GM21528 (cell line): Measurements from ENCODE around the gene SLC36A3.
"Not testable (repeated sequence)": the region's sequence is repeated elsewhere in the genome, so short reads cannot be mapped to it uniquely, and the experiment has no call there.

Source experiments
- ATAC-seq: cut with Tn5 transposase; IDR thresholded peaks from one replicate; pipeline ENCODE4 v1.9.1; 2021; ENCODE audit warnings: mild to moderate bottlenecking, moderate library complexity; ENCODE audit not compliant: unreplicated experiment, low FRiP score

The SLC36A3 gene

GRCh38 chr5:151267491-151268260 lies 35.9 kb downstream of the SLC36A3 start:
- ATAC-seq = no peak

GRCh38 chr5:151264113-151264512 lies 39.5 kb downstream of the SLC36A3 start:
- ATAC-seq = no peak

GRCh38 chr5:151262532-151262931 lies 41.0 kb downstream of the SLC36A3 start:
- no peak for ATAC-seq

GRCh38 chr5:151259931-151260330 lies 43.6 kb downstream of the SLC36A3 start:
- no peak for ATAC-seq

- ATAC-seq = no peak
Measured at GRCh38 chr5:151258816-151259215, 44.8 kb downstream of the SLC36A3 start.

GRCh38 chr5:151258201-151258611 lies 45.4 kb downstream of the SLC36A3 start:
- no peak for ATAC-seq

GRCh38 chr5:151257731-151258181 lies 45.8 kb downstream of the SLC36A3 start:
- ATAC-seq = peak; percentile 23

- peak; percentile 41 for ATAC-seq
Measured at GRCh38 chr5:151255621-151256286, 47.8 kb downstream of the SLC36A3 start.

- ATAC-seq = not testable (repeated sequence)
Measured at GRCh38 chr5:151254990-151255389, 48.6 kb downstream of the SLC36A3 start.

GRCh38 chr5:151254556-151254955 lies 49.0 kb downstream of the SLC36A3 start:
- no peak for ATAC-seq

- ATAC-seq = no peak
Measured at GRCh38 chr5:151253605-151253950, 50.0 kb downstream of the SLC36A3 start.

GRCh38 chr5:151252762-151253604 lies 50.6 kb downstream of the SLC36A3 start, which contains the start of gene GM2A:
GM2A (plus strand) TSS chr5:151253185; CDS start chr5:151253217, 32 bp downstream.
- peak; percentile 81 for ATAC-seq

- no peak for ATAC-seq
Measured at GRCh38 chr5:151251621-151252020, 51.9 kb downstream of the SLC36A3 start.

GRCh38 chr5:151251001-151251551 lies 52.5 kb downstream of the SLC36A3 start:
- no peak for ATAC-seq

GRCh38 chr5:151250346-151251000 lies 53.1 kb downstream of the SLC36A3 start:
- no peak for ATAC-seq

GRCh38 chr5:151249281-151249680 lies 54.3 kb downstream of the SLC36A3 start:
- no peak for ATAC-seq

GRCh38 chr5:151248651-151249050 lies 54.9 kb downstream of the SLC36A3 start:
- ATAC-seq = no peak

GRCh38 chr5:151245680-151246219 lies 57.8 kb downstream of the SLC36A3 start:
- no peak for ATAC-seq

- ATAC-seq = no peak
Measured at GRCh38 chr5:151244206-151244605, 59.4 kb downstream of the SLC36A3 start.

- no peak for ATAC-seq
Measured at GRCh38 chr5:151243564-151243963, 60.0 kb downstream of the SLC36A3 start.
